HepG2 (cell line): Measurements from ENCODE around the gene MTG1. TPM values are rescaled to one million over a fixed set of nuclear protein-coding genes. Genes with fewer than 3 reads are reported as not detected.

Experiments
- ATAC-seq: fragments of 200-7000 bp; cut with Tn5 transposase; 3 replicates; pipeline ENCODE4 v1.9.1; 2020; ENCODE audit warnings: mild to moderate bottlenecking, moderate library complexity
- BruUV-seq: library from RNA; stranded (reverse); fragments of 400-500 nt; replicated peaks from 2 replicates; lab custom pipeline; 2021; lab: Mats Ljungman, UMichigan
- CTCF ChIA-PET: fragments of 300-600 bp; formaldehyde crosslinking; extraction: SDS; loops from one replicate; lab custom pipeline; 2021; ENCODE audit warnings: low total read pairs, inconsistent platforms, low intra/inter-chr PET ratio; lab: Yijun Ruan, JAX
- POLR2A ChIA-PET: fragments of 350-600 bp; sonication (Branson Sonifier 250); formaldehyde crosslinking; loops from one replicate; lab custom pipeline; 2020; ENCODE audit warnings: antibody characterized with exemption, inconsistent platforms; lab: Yijun Ruan, JAX
- DNase-seq: peaks from one replicate; pipeline ENCODE4 v3.0.0-alpha.2; 2015; ENCODE audit warnings: low spot score
- FAIRE-seq: peaks from 3 replicates; lab custom pipeline; 2011; peaks lifted over from hg19 to GRCh38; lab: Jason Lieb, UNC
- H2AFZ ChIP-seq: one replicate; pipeline ENCODE4 v1.6.1; 2011; ENCODE audit warnings: low read length, inconsistent platforms
- H3K27ac ChIP-seq: fragments of 300-600 bp; 3 replicates; pipeline ENCODE4 v1.8.0; 2011; ENCODE audit warnings: mixed run types, mild to moderate bottlenecking, mixed read lengths, low read length, inconsistent platforms; ENCODE audit not compliant: insufficient read depth; ENCODE audit errors: extremely low read length
- H3K27me3 ChIP-seq, 2 experiments: fragments of 200-600 bp in 1 of 2; 2 replicates in 1 of 2; 3 replicates in 1 of 2; pipeline versions ENCODE4 v1.6.0 to v1.8.0; 2011; ENCODE audit warnings: low read length in 2 of 2, mild to moderate bottlenecking in 2 of 2, moderate library complexity in 2 of 2, inconsistent platforms in 1 of 2; ENCODE audit not compliant: insufficient read depth in 2 of 2, control insufficient read depth in 1 of 2
- H3K36me3 ChIP-seq, 2 experiments: fragments of 200-600 bp in 1 of 2; replicated peaks in 1 of 2; 2 replicates in 1 of 2; 3 replicates in 1 of 2; pipeline versions ENCODE4 v1.5.1 to v1.8.0; 2011; ENCODE audit warnings: low read length in 2 of 2, inconsistent platforms in 1 of 2; ENCODE audit not compliant: insufficient read depth in 2 of 2, control insufficient read depth in 1 of 2
- H3K4me1 ChIP-seq: 2 replicates; pipeline ENCODE4 v1.5.1; 2012; ENCODE audit warnings: low read length, inconsistent platforms; ENCODE audit not compliant: insufficient read depth
- H3K4me2 ChIP-seq: 2 replicates; pipeline ENCODE4 v1.6.0; 2011; ENCODE audit warnings: low read depth, low read length, inconsistent platforms
- H3K4me3 ChIP-seq, 3 experiments: fragments of 200-600 bp in 1 of 3; sonication (generic), shearing (Covaris generic) in 1 of 3; replicated peaks in 1 of 3; 2 replicates each; pipeline ENCODE4 v1.5.1; 2011 to 2016; ENCODE audit warnings: low read length in 3 of 3, inconsistent platforms in 2 of 3, low read depth in 2 of 3, mild to moderate bottlenecking in 2 of 3, control low read depth in 1 of 3, mixed read lengths in 1 of 3; ENCODE audit not compliant: insufficient read depth in 1 of 3
- H3K79me2 ChIP-seq: one replicate; pipeline ENCODE4 v1.6.1; 2011; ENCODE audit warnings: low read length, inconsistent platforms; ENCODE audit not compliant: insufficient read depth
- H3K9ac ChIP-seq: 2 replicates; pipeline ENCODE4 v1.6.0; 2011; ENCODE audit warnings: mild to moderate bottlenecking, low read depth, low read length, inconsistent platforms; ENCODE audit not compliant: insufficient read depth
- H3K9me3 ChIP-seq: 2 replicates; pipeline ENCODE4 v1.5.1; 2012; ENCODE audit warnings: mild to moderate bottlenecking, low read length
- H4K20me1 ChIP-seq: 2 replicates; pipeline ENCODE4 v1.6.0; 2011; ENCODE audit warnings: inconsistent platforms, mild to moderate bottlenecking, low read length, moderate library complexity; ENCODE audit not compliant: insufficient read depth
- AKAP8 ChIP-seq: sonication (generic); formaldehyde crosslinking; IDR thresholded peaks from 2 replicates; pipeline ENCODE4 v1.5.1; 2020; ENCODE audit warnings: mild to moderate bottlenecking, missing genetic modification reagents
- EP300 ChIP-seq, 3 experiments: sonication (generic) in 1 of 3; formaldehyde crosslinking in 1 of 3; IDR thresholded peaks; 2 replicates each; pipeline versions ENCODE4 v1.5.1 to v1.6.1; 2011 to 2020; ENCODE audit warnings: low read depth in 2 of 3, low read length in 2 of 3, borderline replicate concordance in 1 of 3, improper control_type of control experiment in 1 of 3, mild to moderate bottlenecking in 1 of 3, missing genetic modification reagents in 1 of 3, moderate library complexity in 1 of 3
- HIC2 ChIP-seq: sonication (generic); formaldehyde crosslinking; IDR thresholded peaks from 2 replicates; pipeline ENCODE4 v1.9.0; 2022; ENCODE audit warnings: low read depth, missing genetic modification reagents
- KDM3A ChIP-seq: IDR thresholded peaks from 2 replicates; pipeline ENCODE4 v1.6.1; 2018; ENCODE audit warnings: low read depth, missing compliant biosample characterization
- NONO ChIP-seq, 2 experiments: fragments of 450-650 bp in 1 of 2; sonication (generic) in 1 of 2; formaldehyde crosslinking in 1 of 2; IDR thresholded peaks in 1 of 2; conservative IDR thresholded peaks in 1 of 2; 2 replicates each; pipeline versions ENCODE4 v1.6.1 to v1.8.0; 2017 to 2022; ENCODE audit warnings: mild to moderate bottlenecking in 1 of 2, missing genetic modification reagents in 1 of 2, moderate library complexity in 1 of 2
- POLR2A ChIP-seq, 2 experiments: IDR thresholded peaks; 2 replicates each; pipeline ENCODE4 v1.6.1; 2011; ENCODE audit warnings: low read depth in 2 of 2, low read length in 2 of 2, mild to moderate bottlenecking in 1 of 2, moderate library complexity in 1 of 2; ENCODE audit not compliant: insufficient read depth in 1 of 2
- REXO4 ChIP-seq: sonication (generic); formaldehyde crosslinking; IDR thresholded peaks from 2 replicates; pipeline ENCODE4 v1.8.0; 2022; ENCODE audit warnings: missing genetic modification reagents, mild to moderate bottlenecking, borderline replicate concordance
- SP140L ChIP-seq: sonication (generic); formaldehyde crosslinking; IDR thresholded peaks from 2 replicates; pipeline ENCODE4 v1.4.0; 2020; ENCODE audit warnings: missing genetic modification reagents, borderline replicate concordance
- TBL1XR1 ChIP-seq: fragments of 150-350 bp; IDR thresholded peaks from 2 replicates; pipeline ENCODE4 v1.6.1; 2014; ENCODE audit warnings: borderline replicate concordance, low read length; ENCODE audit not compliant: partially characterized antibody
- ZNF343 ChIP-seq: sonication (generic); formaldehyde crosslinking; IDR thresholded peaks from 2 replicates; pipeline ENCODE4 v1.4.0; 2020; ENCODE audit warnings: mild to moderate bottlenecking, missing genetic modification reagents
- ZNF564 ChIP-seq: sonication (generic); formaldehyde crosslinking; IDR thresholded peaks from 2 replicates; pipeline ENCODE4 v1.8.1; 2023; ENCODE audit warnings: mild to moderate bottlenecking, missing genetic modification reagents
- ZNF746 ChIP-seq: sonication (generic); formaldehyde crosslinking; IDR thresholded peaks from 2 replicates; pipeline ENCODE4 v1.8.0; 2022; ENCODE audit warnings: mild to moderate bottlenecking, missing genetic modification reagents
- WGBS: methylation state at CpG from one replicate; pipeline ENCODE4 v1.1.6; 2017; ENCODE audit warnings: low lambda C conversion rate; 5-methylcytosine and 5-hydroxymethylcytosine counted together
- in situ Hi-C: cut with HindIII; loops from 2 replicates; pipeline ENCODE4 v1.10.0; 2017; ENCODE audit warnings: low pct_unique_long_range_greater_than_20kb; ENCODE audit not compliant: extremely low pct_ligation_motif_present
- intact Hi-C: fragments of 100-400 bp; cut with micrococcal nuclease; formaldehyde crosslinking; loops from one replicate; pipeline ENCODE4 v1.10.0; 2022; ENCODE audit not compliant: unreplicated experiment
- polyA plus RNA-seq, 8 experiments: library from polyadenylated mRNA; depleted of rRNA in 3 of 8; stranded (reverse) in 7 of 8; unstranded in 1 of 8; fragments of >200 nt; fragmentation: Illumina TruSeq in 4 of 8; extraction: Trizol in 4 of 8; gene quantifications; 2 replicates each; pipeline versions ENCODE4 v1.2.1 to v1.2.3, GENCODE V29; 2011 to 2016; ENCODE audit warnings: low read depth in 4 of 8, missing spikeins in 1 of 8, mixed read lengths in 1 of 8; ENCODE audit not compliant: insufficient read depth in 1 of 8
- total RNA-seq, 5 experiments: library from RNA; depleted of rRNA; stranded (reverse); fragments of >200 nt; fragmentation: Illumina TruSeq; extraction: Trizol; gene quantifications; 2 replicates each; pipeline ENCODE4 v1.2.3, GENCODE V29; 2016; ENCODE audit warnings: low read depth in 1 of 5
- TF ChIP-seq, protein P1 (sequence below): sonication (generic); formaldehyde crosslinking; IDR thresholded peaks from 2 replicates; pipeline ENCODE4 v1.5.0; 2020; ENCODE audit warnings: mild to moderate bottlenecking, missing genetic modification reagents, borderline replicate concordance

The MTG1 gene
- total and polyA plus RNA-seq, 2 of the 13 experiments (the other 11 are each of a cell fraction or from before 2014, with no cell fraction given) = 42.0 to 103 TPM

DNA sequence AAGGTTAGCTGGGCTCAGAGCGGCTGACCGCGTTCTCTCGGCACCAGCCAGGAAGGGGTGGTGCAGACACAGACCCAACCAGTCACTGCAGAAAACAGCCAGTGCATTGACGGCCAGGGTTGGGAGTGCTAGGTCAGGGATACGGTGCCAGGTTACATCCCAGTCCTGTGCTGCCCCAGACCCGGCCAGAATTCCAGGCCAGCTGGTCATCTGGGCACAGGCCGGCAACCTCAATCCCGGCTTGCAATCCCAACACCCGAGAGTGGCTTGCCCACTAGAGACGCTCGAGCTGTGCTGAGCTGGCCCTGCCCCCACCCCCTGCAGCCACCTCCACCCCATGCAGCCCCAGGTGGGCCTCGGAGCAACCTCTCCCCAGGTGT, 43.0 kb upstream of the MTG1 start:
- WGBS = 60% methylated on average over 2 of the region's 13 CpGs
- FAIRE-seq = no peak
- H3K36me3 ChIP-seq = peaks cover 3 to 12% of the 10 kb centered on the region in 2 experiments; a peak in 3 of 5 replicates
- no peak for DNase-seq
- no peak; the same call in 2 of the 3 replicates for ATAC-seq
- no peak overlapping the region for H3K9ac ChIP-seq
- H3K4me3 ChIP-seq = no peak overlapping the region
- ChIA-PET CTCF (no interaction called here), POLR2A (no interaction called here)
- no peaks in the 10 kb centered on the region for H3K79me2 ChIP-seq
- H3K4me1 ChIP-seq = peaks cover 51% of the 10 kb centered on the region
- H2AFZ ChIP-seq = no peak overlapping the region
- H3K27ac ChIP-seq = no peak overlapping the region
- H3K27me3 ChIP-seq = no peaks in the 10 kb centered on the region
- in situ Hi-C loops = no loop called here
- no TSS peak for BruUV-seq
- H3K9me3 ChIP-seq = no peaks in the 10 kb centered on the region
- intact Hi-C loops = no loop called here
- H3K4me2 ChIP-seq = no peak overlapping the region
- H4K20me1 ChIP-seq = peaks cover 13% of the 10 kb centered on the region; the same call in 1 of the 2 replicates
- TF ChIP-seq ZNF343 (CRISPR knock-in tag) (no peak), TBL1XR1 (no peak), POLR2A (IDR thresholded peaks at IDR 0.05; ENCODE audit: insufficient read depth in 1 of 2, low read depth in 2 of 2, low read length in 2 of 2) (0 out of 4 replicates have a peak, but pooled peaks of 1 of the 2 experiments have one; percentile 32), NONO (IDR thresholded peaks at IDR 0.05) (no peak), NONO (CRISPR knock-in tag; conservative IDR thresholded peaks at IDR 0.05) (0 out of 2 replicates have a peak, but pooled peaks have one; percentile 42), EP300 (IDR thresholded peaks at IDR 0.05; ENCODE audit: low read depth in 2 of 2, low read length in 2 of 2) (no peak), EP300 (CRISPR knock-in tag; IDR thresholded peaks at IDR 0.05; ENCODE audit: borderline replicate concordance) (no peak), REXO4 (no peak), ZNF746 (no peak), SP140L (CRISPR knock-in tag) (no peak), HIC2 (CRISPR knock-in tag) (no peak), AKAP8 (CRISPR knock-in tag) (0 out of 2 replicates have a peak, but pooled peaks have one; percentile 8), ZNF564 (no peak), KDM3A (no peak)
- TF ChIP-seq, protein P1, sequence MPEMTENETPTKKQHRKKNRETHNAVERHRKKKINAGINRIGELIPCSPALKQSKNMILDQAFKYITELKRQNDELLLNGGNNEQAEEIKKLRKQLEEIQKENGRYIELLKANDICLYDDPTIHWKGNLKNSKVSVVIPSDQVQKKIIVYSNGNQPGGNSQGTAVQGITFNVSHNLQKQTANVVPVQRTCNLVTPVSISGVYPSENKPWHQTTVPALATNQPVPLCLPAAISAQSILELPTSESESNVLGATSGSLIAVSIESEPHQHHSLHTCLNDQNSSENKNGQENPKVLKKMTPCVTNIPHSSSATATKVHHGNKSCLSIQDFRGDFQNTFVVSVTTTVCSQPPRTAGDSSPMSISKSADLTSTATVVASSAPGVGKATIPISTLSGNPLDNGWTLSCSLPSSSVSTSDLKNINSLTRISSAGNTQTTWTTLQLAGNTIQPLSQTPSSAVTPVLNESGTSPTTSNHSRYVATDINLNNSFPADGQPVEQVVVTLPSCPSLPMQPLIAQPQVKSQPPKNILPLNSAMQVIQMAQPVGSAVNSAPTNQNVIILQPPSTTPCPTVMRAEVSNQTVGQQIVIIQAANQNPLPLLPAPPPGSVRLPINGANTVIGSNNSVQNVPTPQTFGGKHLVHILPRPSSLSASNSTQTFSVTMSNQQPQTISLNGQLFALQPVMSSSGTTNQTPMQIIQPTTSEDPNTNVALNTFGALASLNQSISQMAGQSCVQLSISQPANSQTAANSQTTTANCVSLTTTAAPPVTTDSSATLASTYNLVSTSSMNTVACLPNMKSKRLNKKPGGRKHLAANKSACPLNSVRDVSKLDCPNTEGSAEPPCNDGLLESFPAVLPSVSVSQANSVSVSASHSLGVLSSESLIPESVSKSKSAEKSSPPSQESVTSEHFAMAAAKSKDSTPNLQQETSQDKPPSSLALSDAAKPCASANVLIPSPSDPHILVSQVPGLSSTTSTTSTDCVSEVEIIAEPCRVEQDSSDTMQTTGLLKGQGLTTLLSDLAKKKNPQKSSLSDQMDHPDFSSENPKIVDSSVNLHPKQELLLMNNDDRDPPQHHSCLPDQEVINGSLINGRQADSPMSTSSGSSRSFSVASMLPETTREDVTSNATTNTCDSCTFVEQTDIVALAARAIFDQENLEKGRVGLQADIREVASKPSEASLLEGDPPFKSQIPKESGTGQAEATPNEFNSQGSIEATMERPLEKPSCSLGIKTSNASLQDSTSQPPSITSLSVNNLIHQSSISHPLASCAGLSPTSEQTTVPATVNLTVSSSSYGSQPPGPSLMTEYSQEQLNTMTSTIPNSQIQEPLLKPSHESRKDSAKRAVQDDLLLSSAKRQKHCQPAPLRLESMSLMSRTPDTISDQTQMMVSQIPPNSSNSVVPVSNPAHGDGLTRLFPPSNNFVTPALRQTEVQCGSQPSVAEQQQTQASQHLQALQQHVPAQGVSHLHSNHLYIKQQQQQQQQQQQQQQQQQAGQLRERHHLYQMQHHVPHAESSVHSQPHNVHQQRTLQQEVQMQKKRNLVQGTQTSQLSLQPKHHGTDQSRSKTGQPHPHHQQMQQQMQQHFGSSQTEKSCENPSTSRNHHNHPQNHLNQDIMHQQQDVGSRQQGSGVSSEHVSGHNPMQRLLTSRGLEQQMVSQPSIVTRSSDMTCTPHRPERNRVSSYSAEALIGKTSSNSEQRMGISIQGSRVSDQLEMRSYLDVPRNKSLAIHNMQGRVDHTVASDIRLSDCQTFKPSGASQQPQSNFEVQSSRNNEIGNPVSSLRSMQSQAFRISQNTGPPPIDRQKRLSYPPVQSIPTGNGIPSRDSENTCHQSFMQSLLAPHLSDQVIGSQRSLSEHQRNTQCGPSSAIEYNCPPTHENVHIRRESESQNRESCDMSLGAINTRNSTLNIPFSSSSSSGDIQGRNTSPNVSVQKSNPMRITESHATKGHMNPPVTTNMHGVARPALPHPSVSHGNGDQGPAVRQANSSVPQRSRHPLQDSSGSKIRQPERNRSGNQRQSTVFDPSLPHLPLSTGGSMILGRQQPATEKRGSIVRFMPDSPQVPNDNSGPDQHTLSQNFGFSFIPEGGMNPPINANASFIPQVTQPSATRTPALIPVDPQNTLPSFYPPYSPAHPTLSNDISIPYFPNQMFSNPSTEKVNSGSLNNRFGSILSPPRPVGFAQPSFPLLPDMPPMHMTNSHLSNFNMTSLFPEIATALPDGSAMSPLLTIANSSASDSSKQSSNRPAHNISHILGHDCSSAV (CRISPR knock-in tag) = no peak
